B cell (primary cell): Measurements from ENCODE around the gene ZNF618. TPM values are rescaled to one million over a fixed set of nuclear protein-coding genes. Genes with fewer than 3 reads are reported as not detected.

Experiments
- ATAC-seq: fragments of 200-7000 bp; cut with Tn5 transposase; one replicate; pipeline ENCODE4 v1.10.0; 2021; ENCODE audit warnings: low read depth, mild to moderate bottlenecking, moderate number of reproducible peaks, moderate library complexity
- CTCF ChIA-PET: fragments of 350-600 bp; sonication (Branson Sonifier 250); formaldehyde crosslinking; loops from one replicate; lab custom pipeline; 2021; ENCODE audit warnings: antibody characterized with exemption, inconsistent platforms; lab: Charles Lee
- POLR2A ChIA-PET: fragments of 350-600 bp; sonication (Branson Sonifier 250); formaldehyde crosslinking; loops from one replicate; lab custom pipeline; 2021; ENCODE audit warnings: antibody characterized with exemption; lab: Charles Lee
- DNase-seq: peaks from one replicate; pipeline ENCODE4 v3.0.0; 2013
- H2AFZ ChIP-seq: 2 replicates; pipeline ENCODE4 v1.6.1; 2012; ENCODE audit warnings: mild to moderate bottlenecking, low read depth, low read length; ENCODE audit not compliant: insufficient read depth, poor library complexity, severe bottlenecking
- H3K27ac ChIP-seq, 2 donors: 1 replicate in 1 of 2; 2 replicates in 1 of 2; pipeline ENCODE4 v1.5.1; 2012 to 2013; ENCODE audit warnings: low read length in 2 of 2, mild to moderate bottlenecking in 2 of 2, moderate library complexity in 1 of 2
- H3K27me3 ChIP-seq, 4 experiments: fragments of 200-600 bp in 1 of 4; sonication (generic) in 1 of 4; replicated peaks in 1 of 4; 1 replicate in 2 of 4; 2 replicates in 2 of 4; pipeline versions ENCODE4 v1.6.1 to v1.7.0; 2013 to 2016; ENCODE audit warnings: low read length in 3 of 4, mild to moderate bottlenecking in 2 of 4, mixed read lengths in 1 of 4, moderate library complexity in 1 of 4; ENCODE audit not compliant: insufficient read depth in 4 of 4, control insufficient read depth in 3 of 4; ENCODE audit errors: control extremely low read depth in 1 of 4
- H3K36me3 ChIP-seq, 2 experiments: replicated peaks in 1 of 2; 1 replicate in 1 of 2; 2 replicates in 1 of 2; pipeline versions ENCODE4 v1.6.1 to v1.7.1; 2013; ENCODE audit warnings: low read length in 1 of 2; ENCODE audit not compliant: insufficient read depth in 2 of 2, control insufficient read depth in 1 of 2; ENCODE audit errors: control extremely low read depth in 1 of 2, extremely low read depth in 1 of 2
- H3K4me1 ChIP-seq, 2 donors: fragments of 200-600 bp in 1 of 2; sonication (generic) in 1 of 2; 1 replicate in 1 of 2; 2 replicates in 1 of 2; pipeline versions ENCODE4 v1.5.1 to v1.6.1; 2013 to 2017; ENCODE audit warnings: low read length in 2 of 2; ENCODE audit not compliant: control insufficient read depth in 2 of 2, insufficient read depth in 2 of 2
- H3K4me2 ChIP-seq: replicated peaks from 2 replicates; pipeline ENCODE3; 2012; ENCODE audit warnings: mild to moderate bottlenecking, low read depth, low read length; ENCODE audit not compliant: poor library complexity, severe bottlenecking
- H3K4me3 ChIP-seq, 5 experiments: fragments of 200-600 bp in 1 of 5; sonication (generic) in 1 of 5; 1 replicate in 3 of 5; 2 replicates in 2 of 5; pipeline versions ENCODE4 v1.5.1 to v1.7.0; 2011 to 2016; ENCODE audit warnings: low read length in 4 of 5, mild to moderate bottlenecking in 4 of 5, low read depth in 2 of 5, control low read depth in 1 of 5, moderate library complexity in 1 of 5; ENCODE audit not compliant: insufficient read depth in 1 of 5; ENCODE audit errors: control extremely low read depth in 1 of 5, extremely low read depth in 1 of 5
- H3K79me2 ChIP-seq: fragments of 200-600 bp; sonication (generic); one replicate; pipeline ENCODE4 v1.6.0; 2016; ENCODE audit warnings: low read length; ENCODE audit not compliant: control insufficient read depth, insufficient read depth
- H3K9ac ChIP-seq: fragments of 200-600 bp; sonication (generic); 2 replicates; pipeline ENCODE4 v1.6.1; 2017; ENCODE audit warnings: mild to moderate bottlenecking, low read length, moderate library complexity
- H3K9me3 ChIP-seq, 3 donors: one replicate each; pipeline versions ENCODE4 v1.6.1 to v1.7.1; 2013; ENCODE audit warnings: low read length in 2 of 3; ENCODE audit not compliant: control insufficient read depth in 2 of 3, insufficient read depth in 1 of 3; ENCODE audit errors: control extremely low read depth in 1 of 3
- H4K20me1 ChIP-seq: 2 replicates; pipeline ENCODE4 v1.6.0; 2012; ENCODE audit warnings: mild to moderate bottlenecking, low read length; ENCODE audit not compliant: insufficient read depth, control insufficient read depth, poor library complexity, severe bottlenecking
- H3K27ac Mint-ChIP-seq: one replicate; pipeline ENCODE4 v1.8.0; 2021; ENCODE audit warnings: mixed read lengths
- H3K27me3 Mint-ChIP-seq: one replicate; pipeline ENCODE4 v1.8.0; 2021; ENCODE audit warnings: mixed read lengths
- H3K4me1 Mint-ChIP-seq: one replicate; pipeline ENCODE4 v1.8.0; 2021; ENCODE audit warnings: mixed read lengths
- H3K4me3 Mint-ChIP-seq: one replicate; pipeline ENCODE4 v1.8.0; 2021; ENCODE audit warnings: mixed read lengths
- H3K9me3 Mint-ChIP-seq: one replicate; pipeline ENCODE4 v1.8.0; 2022; ENCODE audit warnings: mixed read lengths; ENCODE audit not compliant: insufficient read depth
- EZH2 ChIP-seq: IDR thresholded peaks from 2 replicates; pipeline ENCODE4 v1.6.1; 2012; ENCODE audit warnings: borderline replicate concordance, low read depth, mild to moderate bottlenecking, moderate library complexity, low read length; ENCODE audit not compliant: insufficient read depth, poor library complexity, severe bottlenecking
- WGBS: methylation state at CpG from one replicate; pipeline ENCODE4 v1.1.5; 2013; ENCODE audit warnings: missing lambda C conversion rate; ENCODE audit not compliant: insufficient coverage; 5-methylcytosine and 5-hydroxymethylcytosine counted together
- intact Hi-C: fragments of 100-400 bp; cut with micrococcal nuclease; formaldehyde crosslinking; loops from one replicate; pipeline ENCODE4 v1.10.0; 2022
- polyA plus RNA-seq: library from polyadenylated mRNA; depleted of rRNA; stranded (reverse); fragments of >200 nt; gene quantifications from 2 replicates; pipeline ENCODE4 v1.2.3, GENCODE V29; 2012
- total RNA-seq, 2 donors: library from RNA; stranded (reverse); fragments of 120-200 nt in 1 of 2; gene quantifications; 1 replicate in 1 of 2; 2 replicates in 1 of 2; pipeline versions ENCODE4 v1.2.3 to v1.2.4, GENCODE V29; 2013 to 2022
- TF ChIP-seq, protein P1 (sequence below): fragments of 200-600 bp; IDR thresholded peaks from one replicate; pipeline ENCODE4 v1.8.0; 2022; ENCODE audit warnings: antibody characterized with exemption, mild to moderate bottlenecking

Gene ZNF618
- total and polyA plus RNA-seq, 2 donors (not counting 1 experiment from before 2014, with no cell fraction given), result 1.4 to 2.5 TPM

DNA sequence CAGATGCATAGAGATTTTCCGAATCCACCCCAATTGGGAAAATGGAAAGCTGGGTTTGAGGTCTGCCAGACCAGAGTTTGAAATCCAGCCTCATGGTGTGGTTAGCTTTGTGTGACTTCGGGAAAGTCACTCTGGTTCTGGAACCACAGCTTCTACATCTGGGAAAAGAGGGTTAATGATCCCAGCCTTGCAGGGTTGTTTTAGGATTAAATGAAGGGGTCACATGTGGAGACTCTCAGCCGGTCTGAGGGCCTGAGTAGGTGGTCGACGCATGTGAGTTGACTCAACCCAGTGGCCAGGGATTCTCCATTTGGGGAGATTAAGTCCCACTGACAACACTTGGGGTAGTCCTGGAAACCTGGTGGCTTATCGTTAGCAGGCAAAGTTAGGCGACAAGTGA, 6.1 kb downstream of the ZNF618 start:
- Histone ChIP-seq H3K9ac (no peak overlapping the region), H3K9me3 (no peaks in the 10 kb centered on the region), H3K4me2 (no peak overlapping the region), H3K27me3 (no peaks in the 10 kb centered on the region), H3K79me2 (no peaks in the 10 kb centered on the region), H3K4me1 (peaks cover 12 to 14% of the 10 kb centered on the region in 2 donors), H3K36me3 (no peaks in the 10 kb centered on the region), H3K4me3 (no peak overlapping the region), H2AFZ (no peak overlapping the region), H4K20me1 (no peaks in the 10 kb centered on the region), H3K27ac (no peak overlapping the region)
- no peak for TF ChIP-seq EZH2
- TF ChIP-seq, protein P1, sequence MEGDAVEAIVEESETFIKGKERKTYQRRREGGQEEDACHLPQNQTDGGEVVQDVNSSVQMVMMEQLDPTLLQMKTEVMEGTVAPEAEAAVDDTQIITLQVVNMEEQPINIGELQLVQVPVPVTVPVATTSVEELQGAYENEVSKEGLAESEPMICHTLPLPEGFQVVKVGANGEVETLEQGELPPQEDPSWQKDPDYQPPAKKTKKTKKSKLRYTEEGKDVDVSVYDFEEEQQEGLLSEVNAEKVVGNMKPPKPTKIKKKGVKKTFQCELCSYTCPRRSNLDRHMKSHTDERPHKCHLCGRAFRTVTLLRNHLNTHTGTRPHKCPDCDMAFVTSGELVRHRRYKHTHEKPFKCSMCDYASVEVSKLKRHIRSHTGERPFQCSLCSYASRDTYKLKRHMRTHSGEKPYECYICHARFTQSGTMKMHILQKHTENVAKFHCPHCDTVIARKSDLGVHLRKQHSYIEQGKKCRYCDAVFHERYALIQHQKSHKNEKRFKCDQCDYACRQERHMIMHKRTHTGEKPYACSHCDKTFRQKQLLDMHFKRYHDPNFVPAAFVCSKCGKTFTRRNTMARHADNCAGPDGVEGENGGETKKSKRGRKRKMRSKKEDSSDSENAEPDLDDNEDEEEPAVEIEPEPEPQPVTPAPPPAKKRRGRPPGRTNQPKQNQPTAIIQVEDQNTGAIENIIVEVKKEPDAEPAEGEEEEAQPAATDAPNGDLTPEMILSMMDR, result no peak
- H3K4me3 Mint-ChIP-seq, result no peak overlapping the region
- ChIA-PET CTCF (no interaction called here), POLR2A (no interaction called here)
- H3K27ac Mint-ChIP-seq, result no peak overlapping the region
- H3K27me3 Mint-ChIP-seq, result peaks cover 18% of the 10 kb centered on the region
- peaks cover 13% of the 10 kb centered on the region for H3K4me1 Mint-ChIP-seq
- ATAC-seq (no peak), DNase-seq (no peak)
- H3K9me3 Mint-ChIP-seq, result no peaks in the 10 kb centered on the region
- 93% methylated on average over 7 of the region's 7 CpGs for whole genome bisulfite sequencing
- intact Hi-C loops, result no loop called here

DNA sequence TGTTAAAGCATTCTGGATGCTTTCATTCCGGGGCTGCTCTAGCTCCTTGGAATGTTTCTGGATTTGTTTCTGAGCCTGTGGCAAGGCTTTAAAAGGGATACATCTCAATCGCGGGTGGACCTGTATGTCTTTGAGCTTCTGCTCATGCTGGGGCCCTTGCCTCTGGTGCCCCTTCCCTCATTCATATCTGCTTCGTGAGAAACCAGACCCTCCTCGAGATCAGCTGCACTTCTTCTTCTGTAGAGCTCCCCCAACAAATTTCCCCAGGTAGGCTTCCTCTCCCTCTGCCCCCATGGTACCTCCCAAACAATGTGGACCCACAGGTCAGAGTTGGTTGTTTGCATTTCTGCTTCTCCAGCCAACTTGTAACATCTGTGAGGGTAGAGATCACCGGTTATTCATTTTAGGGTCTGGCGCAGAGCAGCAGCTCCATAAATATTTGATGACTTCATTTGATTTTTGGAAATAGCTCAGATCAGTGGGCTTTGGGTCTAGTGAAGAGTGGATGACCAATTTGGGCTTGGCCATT, 6.6 kb downstream of the ZNF618 start:
- ATAC-seq, result no peak
- Histone ChIP-seq H4K20me1 (no peaks in the 10 kb centered on the region), H3K27ac (no peak overlapping the region), H3K36me3 (no peaks in the 10 kb centered on the region), H3K27me3 (no peaks in the 10 kb centered on the region), H3K9ac (no peak overlapping the region), H2AFZ (no peak overlapping the region), H3K4me2 (no peak overlapping the region), H3K9me3 (no peaks in the 10 kb centered on the region), H3K4me1 (peaks cover 12 to 14% of the 10 kb centered on the region in 2 donors), H3K79me2 (no peaks in the 10 kb centered on the region), H3K4me3 (no peak overlapping the region)
- Mint-ChIP-seq H3K27ac (peak overlapping the region; percentile 56), H3K4me1 (peaks cover 13% of the 10 kb centered on the region), H3K4me3 (no peak overlapping the region), H3K9me3 (no peaks in the 10 kb centered on the region), H3K27me3 (peaks cover 18% of the 10 kb centered on the region)
- CTCF ChIA-PET, result no interaction called here
- DNase-seq, result no peak
- 89% methylated on average over 5 of the region's 7 CpGs for WGBS
- TF ChIP-seq EZH2, result no peak
- TF ChIP-seq, protein P1, result no peak
- POLR2A ChIA-PET, result no interaction called here
- intact Hi-C loops, result no loop called here
